Measurements from ENCODE around the gene CTBP2.

The CTBP2 gene

GRCh38 chr10:125057158-125058001 is 103.0 kb downstream of the CTBP2 start:
- DNase-seq = no peak

GRCh38 chr10:125056161-125057132 is 103.9 kb downstream of the CTBP2 start:
- no peak for DNase-seq

DNA sequence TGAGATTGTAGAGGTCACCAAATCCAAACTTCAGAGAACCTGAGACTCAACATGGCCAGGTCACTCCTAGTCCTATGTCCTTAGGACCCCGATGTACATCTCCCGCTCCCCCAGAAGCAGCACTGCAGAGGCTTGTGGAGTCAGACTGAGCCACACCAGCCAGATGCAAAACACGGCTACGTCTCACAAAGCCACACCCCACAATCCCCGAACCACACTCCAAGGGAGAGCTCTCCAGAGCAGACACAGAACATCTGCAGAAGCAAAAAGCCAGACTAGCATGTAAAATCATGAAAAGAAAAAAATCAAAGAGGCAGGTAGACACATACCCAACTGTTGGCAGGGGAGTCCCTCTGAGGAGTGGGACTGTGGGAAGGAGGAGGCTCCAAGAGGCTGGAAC is 104.9 kb downstream of the CTBP2 start:
- no peak for DNase-seq

DNA sequence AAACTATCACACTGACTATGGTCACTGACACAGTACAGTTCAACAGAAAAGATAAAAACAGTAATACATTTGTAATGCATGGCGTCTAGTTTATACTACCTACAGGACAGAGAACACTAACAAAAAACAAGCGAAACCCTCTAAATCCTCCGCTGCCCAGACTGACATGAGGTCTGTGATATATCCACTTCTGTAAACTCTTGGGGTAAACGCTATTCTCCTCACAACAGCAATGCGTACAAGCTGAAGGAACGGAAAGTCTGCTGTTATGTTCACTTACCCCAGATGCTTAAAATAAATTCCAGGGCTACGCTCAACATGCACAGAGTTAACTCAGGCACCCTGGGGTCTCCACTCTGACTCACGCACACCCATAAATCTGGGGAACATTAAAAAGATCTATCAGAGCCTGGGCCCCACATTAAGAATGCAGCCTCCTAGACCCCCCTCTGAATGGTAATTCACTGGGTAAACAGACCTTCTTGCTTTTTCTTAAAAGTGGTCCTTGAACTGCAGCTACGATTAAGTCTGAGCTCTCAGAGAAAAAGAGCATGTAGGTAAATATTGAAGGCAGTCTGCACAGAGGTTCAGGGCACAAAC is 105.6 kb downstream of the CTBP2 start:
- DNase-seq = no peak

- DNase-seq = no peak
Measured at GRCh38 chr10:125054216-125054615, 106.1 kb downstream of the CTBP2 start.

- no peak for DNase-seq
Measured at GRCh38 chr10:125052146-125052545, 108.2 kb downstream of the CTBP2 start.

GRCh38 chr10:125050383-125050782 is 110.0 kb downstream of the CTBP2 start:
- DNase-seq = no peak

DNA sequence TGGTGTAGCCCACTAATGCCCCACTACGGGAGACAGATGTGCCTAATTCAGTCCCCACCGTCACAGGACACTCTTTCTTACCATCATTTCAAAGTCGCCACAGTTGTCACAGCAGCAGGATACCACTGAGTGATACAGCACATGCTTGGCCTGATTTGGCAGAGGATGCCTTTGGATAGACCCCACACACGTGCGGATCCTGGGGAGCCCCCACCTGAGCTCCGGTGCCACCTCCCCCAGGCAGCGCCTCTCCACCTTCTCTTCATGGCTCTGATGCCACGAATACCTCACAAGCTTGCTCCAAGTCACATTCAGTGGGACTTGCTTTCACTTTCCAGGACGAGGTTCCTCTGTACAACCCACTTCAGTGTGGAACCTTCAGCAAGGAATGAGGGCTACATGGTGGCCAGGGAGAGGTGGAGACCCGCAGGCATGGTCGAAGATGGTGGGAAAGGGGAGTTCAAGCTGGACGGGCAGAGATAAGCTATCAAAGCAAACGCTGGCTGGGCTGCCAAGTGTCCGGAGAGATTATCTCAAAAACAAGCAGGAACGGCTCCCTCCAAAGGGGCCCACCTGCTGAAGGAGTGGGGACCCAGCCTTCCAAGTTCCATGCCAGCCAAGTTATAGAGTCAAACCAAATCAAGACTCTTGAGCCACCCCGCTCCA is 111.0 kb downstream of the CTBP2 start:
- no peak for DNase-seq

DNA sequence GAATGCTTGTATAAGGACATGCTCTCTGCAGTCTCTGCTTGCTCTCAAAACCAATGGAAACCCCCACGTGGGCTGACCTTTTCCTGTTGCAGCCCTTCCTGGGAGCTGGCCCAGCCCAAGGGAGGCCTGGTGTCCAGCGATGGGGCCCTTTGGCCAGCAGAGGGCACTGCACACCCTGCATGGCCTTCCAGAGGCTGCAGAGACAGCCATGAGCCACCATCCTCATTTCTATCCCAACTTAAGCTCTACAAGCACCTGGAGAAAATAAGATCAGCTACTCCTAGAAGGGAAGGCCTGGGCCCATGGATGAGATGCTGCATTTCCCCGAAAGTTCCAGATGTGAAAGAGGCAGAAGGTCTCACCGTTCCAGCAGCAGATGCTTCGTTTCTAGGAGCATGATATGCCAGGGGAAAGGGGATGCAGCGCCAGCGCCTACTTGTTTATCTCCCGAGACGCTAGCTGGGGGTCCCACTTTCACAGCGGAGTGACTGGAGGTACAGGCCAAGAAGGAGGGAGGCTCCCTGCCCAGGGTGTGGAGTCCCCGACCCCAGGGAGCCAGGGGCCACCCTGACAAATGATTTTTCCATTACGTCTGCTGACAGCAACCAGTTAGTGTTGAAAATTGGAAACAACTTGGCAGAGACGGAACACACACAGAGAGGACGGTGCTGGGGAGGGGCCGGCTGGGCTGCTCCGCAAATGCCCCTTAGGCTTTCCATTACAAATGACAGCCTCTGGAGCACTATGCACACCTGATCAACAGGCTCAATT is 112.1 kb downstream of the CTBP2 start:
- peak; percentile 13 for DNase-seq

GRCh38 chr10:125043841-125044658 is 116.3 kb downstream of the CTBP2 start:
- no peak for DNase-seq

DNA sequence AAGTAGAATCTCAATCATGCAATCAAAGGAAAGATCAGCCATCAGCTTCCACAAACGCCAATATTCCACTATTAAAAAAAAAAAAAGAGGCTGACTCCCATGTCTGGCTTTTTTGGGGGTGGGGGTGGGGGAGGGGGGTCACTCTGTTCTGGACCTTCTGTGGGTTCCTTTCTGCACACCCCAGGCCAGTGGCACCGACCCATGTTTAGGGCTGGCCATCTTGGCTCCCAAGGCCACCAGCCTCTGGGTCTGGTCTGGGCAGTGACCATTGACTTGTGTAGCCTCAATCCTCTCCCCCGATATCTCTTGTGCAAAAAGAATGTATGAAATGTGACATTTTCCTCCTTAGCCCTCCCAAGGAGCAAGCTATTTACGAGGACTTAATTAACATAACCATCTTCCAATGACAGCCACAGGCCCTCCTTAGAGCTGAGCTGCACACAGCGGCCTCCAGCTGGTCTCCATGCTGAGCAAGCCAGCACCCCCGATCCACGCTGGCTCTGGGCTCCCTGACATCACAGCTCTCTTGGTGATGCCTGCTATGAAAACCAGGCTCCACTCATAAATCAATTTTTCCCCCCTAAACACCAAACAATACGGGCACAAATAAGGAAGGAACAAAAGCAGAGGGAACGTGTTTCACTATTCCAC is 118.4 kb downstream of the CTBP2 start:
- DNase-seq = no peak

GRCh38 chr10:125039354-125039769 is 121.0 kb downstream of the CTBP2 start:
- no peak for DNase-seq

DNA sequence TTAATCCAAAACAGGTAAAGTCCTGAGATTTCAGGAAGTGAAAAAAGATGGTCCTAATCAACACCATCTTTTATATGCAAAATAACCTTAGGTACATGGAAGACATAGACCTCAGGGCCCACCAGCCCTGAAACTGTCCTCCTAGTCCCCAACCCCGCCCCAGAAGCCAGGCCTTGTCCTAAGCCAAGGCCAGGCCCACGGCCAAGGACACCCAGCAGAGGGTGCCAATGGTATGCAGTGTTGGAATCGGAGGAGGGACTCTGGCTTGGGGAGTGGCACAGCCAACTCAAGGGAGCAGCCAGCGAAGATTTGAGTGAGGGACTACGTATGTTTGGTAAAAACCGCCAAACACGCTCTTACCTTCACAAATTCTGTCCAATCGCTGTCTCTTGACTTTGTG is 121.7 kb downstream of the CTBP2 start:
- DNase-seq = no peak

GRCh38 chr10:125037145-125037877 is 123.1 kb downstream of the CTBP2 start:
- no peak for DNase-seq

- no peak for DNase-seq
Measured at GRCh38 chr10:125035588-125036295, 124.6 kb downstream of the CTBP2 start.

GRCh38 chr10:125035136-125035535 is 125.2 kb downstream of the CTBP2 start:
- no peak for DNase-seq

DNA sequence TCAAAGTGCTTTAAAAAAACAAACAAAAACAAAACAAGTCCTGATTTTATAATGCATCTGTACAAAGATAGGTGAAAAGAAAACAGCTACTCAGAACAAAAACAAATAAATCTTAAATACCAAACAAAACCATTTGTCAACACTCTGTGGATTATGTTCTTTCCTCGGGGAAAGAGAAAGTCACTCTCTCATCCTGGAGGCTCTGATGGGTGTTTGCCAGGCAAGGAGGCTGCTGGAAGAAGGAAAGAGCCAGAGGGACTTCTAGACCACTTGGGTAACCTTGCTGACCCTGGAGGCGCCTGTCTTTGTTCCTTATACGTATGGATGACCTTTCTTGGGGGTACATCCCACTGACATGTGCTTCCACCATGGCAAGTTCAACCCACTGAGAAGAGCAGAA is 125.7 kb downstream of the CTBP2 start:
- no peak for DNase-seq

DNA sequence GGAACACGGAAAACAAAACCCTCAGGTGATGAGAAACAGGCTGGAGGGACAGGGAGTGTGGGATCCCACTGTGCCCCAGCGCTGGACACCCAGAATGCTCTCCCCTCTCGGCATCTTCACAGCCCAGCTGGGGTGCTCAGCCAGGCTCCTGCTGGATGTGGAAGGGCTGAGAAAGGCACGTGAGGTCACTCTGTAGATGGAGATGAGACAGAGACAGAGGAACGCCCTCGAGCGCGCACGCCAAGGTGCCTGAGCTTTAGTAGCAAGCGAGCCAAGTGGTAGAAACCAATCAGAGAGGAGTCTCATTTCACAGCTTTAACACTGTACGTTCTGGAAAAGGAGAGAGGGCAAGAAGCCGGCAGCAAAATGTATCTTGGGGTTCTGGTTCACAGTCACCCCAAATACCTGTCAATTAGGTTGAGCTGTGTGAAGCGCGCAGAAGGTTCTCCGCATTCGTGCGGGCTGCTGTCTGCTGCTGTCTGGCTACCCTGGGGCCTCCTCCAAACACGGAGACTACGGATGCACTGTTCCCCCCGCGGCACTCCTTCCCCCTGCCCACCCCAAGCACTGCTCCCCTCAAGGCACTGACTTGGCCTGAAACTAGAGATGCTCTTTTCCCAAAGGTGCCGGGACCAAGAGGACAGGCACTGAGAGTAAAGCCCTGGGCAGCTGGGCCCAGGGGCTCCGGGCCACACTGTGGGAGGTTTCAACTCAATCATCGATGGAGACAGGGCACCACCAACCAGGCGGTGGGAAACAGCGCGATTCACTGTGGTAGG is 127.0 kb downstream of the CTBP2 start:
- DNase-seq = no peak

Measured in stimulated activated naive CD4-positive, alpha-beta T cell treated with Interleukin-2 at 50 U/mL for 16 hours (primary cell).